Activated T-cell treated with anti-CD3 and anti-CD28 coated beads, Interleukin-2, amount 50 U/mL, for 48 hours (primary cell): ENCODE data around the gene OR10AD1.
"Not testable (repeated sequence)": the region's sequence is repeated elsewhere in the genome, so short reads cannot be mapped to it uniquely, and the experiment has no call there.

Experiments
- DNase-seq, 2 experiments: peaks; one replicate each; pipeline ENCODE4 v3.0.0-alpha.2; 2020

OR10AD1 gene

DNA sequence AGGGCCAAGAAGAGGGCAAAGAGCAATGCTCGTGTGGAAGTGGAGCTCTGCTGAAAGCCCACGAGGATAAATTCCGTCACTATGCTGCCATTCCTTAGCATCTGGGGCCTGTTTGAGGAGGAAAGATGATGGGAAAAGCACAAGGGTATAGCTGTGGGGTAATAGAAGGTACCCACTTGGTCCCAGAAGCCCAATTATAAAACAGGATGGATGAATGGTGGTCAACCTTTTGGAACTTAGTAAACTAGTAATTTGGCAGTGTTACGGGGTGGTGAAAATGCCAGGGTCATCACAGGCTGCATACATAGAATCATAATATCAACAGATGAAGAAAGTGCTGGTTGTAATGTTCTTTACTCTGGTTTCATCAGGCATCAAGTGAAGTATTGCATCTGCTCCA, at the start of gene OR10AD1:
OR10AD1 (minus strand) TSS at position 101 of the 400 bp plus-strand sequence; CDS start at position 101, 0 bp downstream.
- DNase-seq = no peak

DNA sequence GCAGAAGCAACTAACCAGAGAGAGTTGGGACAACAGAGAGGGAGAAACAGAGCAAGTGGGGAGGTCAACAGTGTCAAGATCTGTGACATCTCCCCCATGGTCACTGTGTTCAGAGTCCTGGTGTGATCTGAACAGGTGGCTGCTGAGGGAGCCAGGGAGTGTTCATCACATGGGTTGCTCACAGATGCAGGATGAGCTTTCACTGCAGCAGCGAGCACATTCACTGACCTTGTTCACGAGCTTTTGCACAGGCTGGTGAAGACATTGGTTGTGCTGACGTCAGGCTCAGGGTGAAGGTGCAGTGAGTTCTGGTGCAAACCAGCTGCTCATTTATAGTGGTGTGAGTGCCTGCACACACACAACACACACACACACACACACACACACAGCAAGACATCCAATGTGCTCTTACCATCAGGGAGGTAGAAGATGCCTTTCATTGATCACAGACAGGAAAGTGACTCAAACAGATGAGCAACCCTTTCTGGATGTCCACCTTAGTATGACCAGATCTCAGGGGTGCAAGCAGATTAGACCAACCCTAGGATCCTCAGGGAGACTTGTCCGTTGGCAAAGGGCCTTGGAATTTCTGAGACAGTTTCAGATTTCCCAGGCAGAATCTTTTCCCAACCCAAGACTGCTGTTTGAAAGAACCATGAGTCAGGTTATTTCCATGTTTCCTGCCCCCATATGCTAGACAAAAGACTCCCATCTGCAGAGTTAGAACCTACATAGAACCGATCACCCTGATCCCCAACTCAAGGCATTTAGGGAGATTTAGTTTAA, 44.3 kb upstream of the OR10AD1 start:
- no peak for DNase-seq

DNA sequence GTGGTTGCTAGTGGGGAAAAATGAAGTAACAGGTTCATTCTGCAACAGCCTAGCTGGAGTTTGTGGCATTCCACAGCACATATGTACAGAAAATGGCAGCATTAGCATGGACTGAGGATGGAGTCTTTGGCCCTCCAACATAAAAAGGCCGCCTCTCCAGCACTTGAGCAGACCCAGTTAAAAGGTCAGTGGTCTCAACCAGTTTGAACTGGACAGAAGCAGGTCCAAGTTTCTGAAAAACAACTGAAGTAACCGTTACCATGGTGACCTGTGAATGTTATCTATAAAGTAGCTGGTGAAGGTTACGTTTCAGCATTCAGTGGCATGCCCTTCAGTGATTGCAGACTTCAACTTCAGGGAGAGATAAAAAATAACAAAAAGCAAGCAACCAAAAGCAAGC, 34.1 kb upstream of the OR10AD1 start:
- no peak for DNase-seq

GRCh38 chr12:48235796-48236333, 32.8 kb upstream of the OR10AD1 start:
- no peak for DNase-seq

DNA sequence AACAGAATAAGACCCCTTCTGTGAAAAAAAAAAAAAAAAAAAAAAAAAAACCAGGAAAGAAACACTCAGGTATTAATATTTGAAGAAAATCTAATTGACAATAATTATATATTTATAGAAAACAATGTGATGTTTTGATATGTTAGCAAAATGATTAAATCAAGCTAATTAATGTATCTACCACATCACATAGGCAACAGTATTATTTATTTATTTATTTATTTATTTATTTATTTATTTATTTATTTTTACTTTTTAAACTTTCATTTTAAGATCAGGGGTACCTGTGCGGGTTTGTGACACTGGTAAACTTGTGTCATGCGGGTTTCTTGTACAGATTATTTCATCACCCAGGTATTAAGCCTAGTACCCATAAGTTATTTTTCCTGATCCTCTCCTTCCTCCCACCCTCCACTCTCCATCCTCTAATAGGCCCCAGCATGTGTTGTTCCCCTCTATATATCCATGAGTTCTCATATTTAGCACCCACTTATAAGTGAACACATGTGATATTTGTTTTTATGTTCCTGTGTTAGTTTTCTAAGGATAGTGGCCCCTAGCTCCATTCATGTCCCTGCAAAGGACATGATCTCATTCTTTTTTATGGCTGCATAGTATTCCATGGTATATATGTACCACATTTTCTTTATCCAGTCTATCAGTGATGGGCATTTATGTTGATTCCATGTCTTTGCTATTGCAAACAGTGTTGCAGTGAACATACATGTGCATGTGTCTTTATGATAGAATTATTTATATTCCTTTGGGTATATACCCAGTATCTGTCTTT, 28.3 kb upstream of the OR10AD1 start:
- not testable (repeated sequence) for DNase-seq

- DNase-seq = not testable (repeated sequence)
These were observed 21.4 kb upstream of the OR10AD1 start for GRCh38 chr12:48224533-48224932.

GRCh38 chr12:48221645-48222044, 18.6 kb upstream of the OR10AD1 start:
- no peak for DNase-seq

DNA sequence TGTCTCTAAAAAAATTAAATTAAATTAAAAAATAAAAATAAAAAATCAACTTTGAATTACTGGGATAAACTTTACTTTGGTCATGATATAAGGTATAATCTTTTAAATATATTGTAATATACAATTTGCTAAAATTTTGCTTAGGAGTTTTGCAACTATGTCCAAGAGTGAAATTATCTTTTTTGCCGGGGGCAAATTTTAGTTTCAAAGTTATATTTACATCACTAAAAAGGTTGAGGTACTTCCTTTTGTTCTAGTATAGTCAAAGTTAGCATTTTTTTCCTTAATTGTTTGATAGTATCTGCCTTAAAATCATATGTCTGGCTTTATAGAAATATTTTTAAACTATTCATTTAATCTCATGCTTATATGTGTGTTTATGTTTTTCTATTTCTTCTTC, 17.6 kb upstream of the OR10AD1 start:
- no peak for DNase-seq

GRCh38 chr12:48219631-48220030, 16.5 kb upstream of the OR10AD1 start:
- DNase-seq = no peak

DNA sequence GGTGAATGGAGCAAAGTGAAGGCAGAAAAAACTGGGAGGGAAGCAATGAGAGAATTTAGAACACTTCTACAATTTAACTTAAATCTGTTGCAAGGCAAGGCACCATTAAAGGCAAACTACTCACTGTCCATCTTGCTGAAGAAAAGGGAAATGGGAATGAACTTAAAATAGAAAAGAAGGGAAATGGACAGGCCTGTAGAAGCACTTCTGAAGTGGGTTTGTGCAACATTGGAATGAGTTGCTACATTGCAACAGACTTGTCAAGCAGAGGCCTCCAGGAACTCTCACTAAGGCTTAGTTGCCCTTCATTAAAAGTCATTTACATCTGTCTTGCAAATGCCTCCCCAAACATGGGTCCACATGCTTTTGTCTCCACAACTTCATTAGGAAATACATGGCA, 13.7 kb upstream of the OR10AD1 start:
- no peak for DNase-seq

DNA sequence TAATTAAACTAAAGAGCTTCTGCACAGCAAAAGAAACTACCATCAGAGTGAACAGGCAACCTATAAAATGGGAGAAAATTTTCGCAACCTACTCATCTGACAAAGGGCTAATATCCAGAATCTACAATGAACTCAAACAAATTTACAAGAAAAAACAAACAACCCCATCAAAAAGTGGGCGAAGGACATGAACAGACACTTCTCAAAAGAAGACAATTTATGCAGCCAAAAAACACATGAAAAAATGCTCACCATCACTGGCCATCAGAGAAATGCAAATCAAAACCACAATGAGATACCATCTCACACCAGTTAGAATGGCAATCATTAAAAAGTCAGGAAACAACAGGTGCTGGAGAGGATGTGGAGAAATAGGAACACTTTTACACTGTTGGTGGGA, 6.4 kb upstream of the OR10AD1 start:
- DNase-seq = not testable (repeated sequence)

DNA sequence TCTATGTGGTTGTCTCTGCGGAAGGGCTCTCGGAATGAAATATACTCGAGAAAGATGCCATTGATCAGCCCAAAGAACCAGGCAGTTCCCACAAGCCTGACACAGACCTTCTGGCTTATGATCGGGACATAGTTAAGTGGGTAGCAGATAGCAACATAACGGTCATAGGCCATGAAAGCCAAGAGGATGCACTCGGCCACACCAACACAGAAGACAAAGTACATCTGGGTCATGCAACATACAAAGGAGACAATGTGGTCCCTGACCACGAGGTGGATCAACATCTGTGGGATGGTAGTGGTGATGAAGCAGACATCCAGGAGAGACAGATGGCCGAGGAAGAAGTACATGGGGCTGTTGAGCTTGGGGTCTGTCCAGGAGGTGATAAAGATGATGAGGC, 326 bp downstream of the OR10AD1 start:
- no peak for DNase-seq

GRCh38 chr12:48201516-48201915, 1.6 kb downstream of the OR10AD1 start:
- no peak for DNase-seq

- no peak for DNase-seq
These were observed 2.0 kb downstream of the OR10AD1 start for GRCh38 chr12:48201091-48201490.

DNA sequence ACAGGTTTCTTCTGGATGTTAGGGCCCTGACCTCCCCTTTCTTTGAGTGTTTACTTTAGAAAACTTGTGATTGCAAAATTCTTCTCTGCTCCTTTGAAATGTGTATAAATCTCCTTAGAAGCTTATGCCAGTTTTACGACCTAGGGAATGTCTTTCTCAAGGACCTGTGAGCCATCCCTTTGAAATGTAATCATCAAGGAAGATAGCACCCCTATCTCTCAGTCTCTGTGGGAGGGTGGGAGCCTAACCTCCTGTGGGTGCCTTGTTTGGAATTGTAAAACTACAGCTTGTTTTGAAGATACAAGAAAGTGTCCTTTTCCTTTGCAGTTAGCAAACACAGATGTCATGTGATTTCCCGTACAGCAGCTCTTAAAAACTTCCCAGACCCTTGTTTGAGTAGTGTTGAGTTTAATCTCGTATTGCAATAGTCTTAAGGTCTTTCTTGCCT, 3.3 kb downstream of the OR10AD1 start:
- no peak for DNase-seq

GRCh38 chr12:48198985-48199384, 4.1 kb downstream of the OR10AD1 start:
- no peak for DNase-seq

GRCh38 chr12:48198672-48198971, 4.5 kb downstream of the OR10AD1 start:
- DNase-seq = no peak

GRCh38 chr12:48197971-48198671, 5.0 kb downstream of the OR10AD1 start:
- DNase-seq = peak; percentile 93 to 95

DNA sequence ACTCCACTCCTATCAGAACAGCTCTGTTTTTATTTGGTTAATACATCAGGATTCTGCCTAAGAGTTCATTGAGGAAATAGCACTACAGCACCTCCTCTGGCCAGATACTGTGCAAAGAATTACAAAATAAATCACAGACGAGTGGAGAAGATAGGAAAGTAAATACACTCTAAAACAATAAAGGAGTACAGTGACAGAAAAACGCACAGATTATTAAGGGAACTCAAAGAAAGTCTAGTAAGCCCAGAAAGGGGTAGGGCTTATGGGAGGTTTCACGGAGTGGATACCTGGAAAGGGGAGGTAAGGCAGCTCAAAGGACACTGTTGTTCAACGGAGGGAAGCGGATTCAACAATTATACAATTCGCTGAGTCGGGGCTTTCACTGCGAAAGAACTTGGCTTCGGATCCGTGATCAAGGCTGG, 5.5 kb downstream of the OR10AD1 start:
- no peak for DNase-seq

DNA sequence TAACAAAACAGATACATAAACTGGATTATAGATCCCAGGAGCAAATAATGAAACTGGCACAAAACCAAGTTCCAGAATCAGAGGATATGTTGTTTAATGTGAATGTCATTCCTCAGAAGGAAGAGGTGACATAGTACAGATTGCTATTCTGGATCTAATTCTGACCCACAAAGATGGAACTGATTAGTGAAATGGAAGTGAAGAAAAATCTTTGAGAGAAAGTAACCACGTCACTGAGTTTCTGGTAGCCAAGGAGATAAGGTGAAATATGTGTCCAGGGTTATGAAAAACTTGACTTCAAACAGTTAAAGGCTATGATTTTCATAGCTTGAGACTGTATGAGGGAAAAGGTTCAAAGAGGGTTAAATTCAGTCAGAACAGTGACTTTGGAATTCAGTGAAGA, 8.3 kb downstream of the OR10AD1 start:
- no peak for DNase-seq

GRCh38 chr12:48193623-48194022, 9.5 kb downstream of the OR10AD1 start:
- DNase-seq = no peak

DNA sequence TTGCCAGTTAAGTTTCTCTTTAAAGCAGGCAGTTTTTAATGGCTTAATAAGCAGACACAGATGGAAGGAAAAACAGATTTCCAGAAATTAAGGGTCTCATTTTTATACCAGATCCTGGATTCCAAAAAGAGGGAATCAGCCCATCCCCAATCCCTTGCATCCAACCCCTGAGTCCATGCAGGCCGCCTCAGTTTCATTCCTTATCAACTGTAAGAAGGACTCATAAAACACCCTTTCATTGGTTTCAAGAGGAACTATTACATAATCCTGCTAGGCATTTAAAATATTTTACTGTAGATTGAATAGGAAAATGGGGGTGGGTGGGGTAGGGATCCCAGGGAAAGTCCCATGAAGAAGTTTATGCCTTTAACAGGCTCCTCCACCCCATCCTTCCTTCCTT, 10.2 kb downstream of the OR10AD1 start:
- DNase-seq = no peak

DNA sequence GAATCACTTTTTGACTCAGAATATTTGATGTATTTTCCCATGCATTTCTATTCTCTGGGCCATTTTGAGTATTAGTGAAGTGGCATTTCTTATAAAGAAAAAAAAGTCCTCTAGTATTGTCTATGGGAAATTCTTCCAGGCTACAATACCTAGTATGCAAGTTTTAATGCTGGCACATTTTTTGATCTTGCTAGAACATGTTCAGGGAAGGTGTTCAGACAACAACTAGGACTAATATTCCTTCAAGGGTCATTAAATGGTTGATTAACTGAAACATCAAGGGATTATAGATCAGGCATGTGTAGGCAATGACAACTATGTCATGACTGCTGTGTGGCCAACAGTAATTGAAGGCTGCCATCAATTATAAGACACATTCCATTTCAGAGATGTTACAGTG, 12.0 kb downstream of the OR10AD1 start:
- no peak for DNase-seq
